ENCODE measurements around the gene SCAF1.

The SCAF1 gene

GRCh38 chr19:49666120-49666444 is 24.1 kb downstream of the SCAF1 start:
- no peak for DNase-seq (ENCODE audit: low read depth in 2 of 2)

GRCh38 chr19:49667473-49667872 is 25.5 kb downstream of the SCAF1 start:
- DNase-seq (ENCODE audit: low read depth in 2 of 2): no peak

- DNase-seq (ENCODE audit: low read depth in 2 of 2): no peak
Measured at GRCh38 chr19:49669516-49669915, 27.5 kb downstream of the SCAF1 start.

- peak; percentile 44 to 65 for DNase-seq (ENCODE audit: low read depth in 2 of 2)
Measured at GRCh38 chr19:49672131-49672919, 30.3 kb downstream of the SCAF1 start.

- DNase-seq (ENCODE audit: low read depth in 2 of 2): no peak
Measured at GRCh38 chr19:49676136-49676783, 34.3 kb downstream of the SCAF1 start.

GRCh38 chr19:49676784-49677230 is 34.8 kb downstream of the SCAF1 start:
- DNase-seq (ENCODE audit: low read depth in 2 of 2): peak; percentile 95 to 97

- no peak for DNase-seq (ENCODE audit: low read depth in 2 of 2)
Measured at GRCh38 chr19:49677231-49677900, 35.4 kb downstream of the SCAF1 start, which contains the start of gene PRMT1. Gene PRMT1 (plus strand): TSS chr19:49677271. CDS start chr19:49677281, 10 bp downstream.

- DNase-seq (ENCODE audit: low read depth in 2 of 2): peak; percentile 58 to 75
Measured at GRCh38 chr19:49677901-49678674, 36.1 kb downstream of the SCAF1 start.

GRCh38 chr19:49678985-49679770 is 37.2 kb downstream of the SCAF1 start:
- DNase-seq (ENCODE audit: low read depth in 2 of 2): no peak

GRCh38 chr19:49679771-49680413 is 37.9 kb downstream of the SCAF1 start:
- DNase-seq (ENCODE audit: low read depth in 2 of 2): no peak

GRCh38 chr19:49680421-49681351 is 38.7 kb downstream of the SCAF1 start:
- peak; percentile 88 to 94 for DNase-seq (ENCODE audit: low read depth in 2 of 2)

GRCh38 chr19:49681830-49682229 is 39.8 kb downstream of the SCAF1 start:
- no peak for DNase-seq (ENCODE audit: low read depth in 2 of 2)

GRCh38 chr19:49682274-49682673 is 40.3 kb downstream of the SCAF1 start:
- no peak for DNase-seq (ENCODE audit: low read depth in 2 of 2)

- no peak for DNase-seq (ENCODE audit: low read depth in 2 of 2)
Measured at GRCh38 chr19:49683814-49684250, 41.8 kb downstream of the SCAF1 start.

- no peak for DNase-seq (ENCODE audit: low read depth in 2 of 2)
Measured at GRCh38 chr19:49684251-49684982, 42.4 kb downstream of the SCAF1 start.

GRCh38 chr19:49684983-49685553 is 43.1 kb downstream of the SCAF1 start:
- no peak for DNase-seq (ENCODE audit: low read depth in 2 of 2)

- DNase-seq (ENCODE audit: low read depth in 2 of 2): no peak
Measured at GRCh38 chr19:49685845-49686332, 43.9 kb downstream of the SCAF1 start.

GRCh38 chr19:49686503-49687088 is 44.6 kb downstream of the SCAF1 start:
- no peak for DNase-seq (ENCODE audit: low read depth in 2 of 2)
